GM12874 (cell line): Measurements from ENCODE around the gene IMPDH1.
A peak's percentile ranks its signal among the peaks of the same experiment; 100 is the strongest.

Experiments used
- TF ChIP-seq, protein P1 (sequence below): IDR thresholded peaks from 2 replicates; pipeline ENCODE4 v1.5.1; 2011; ENCODE audit warnings: low read depth, mild to moderate bottlenecking, control low read depth, low read length, moderate library complexity; ENCODE audit not compliant: insufficient read depth

IMPDH1 gene

DNA sequence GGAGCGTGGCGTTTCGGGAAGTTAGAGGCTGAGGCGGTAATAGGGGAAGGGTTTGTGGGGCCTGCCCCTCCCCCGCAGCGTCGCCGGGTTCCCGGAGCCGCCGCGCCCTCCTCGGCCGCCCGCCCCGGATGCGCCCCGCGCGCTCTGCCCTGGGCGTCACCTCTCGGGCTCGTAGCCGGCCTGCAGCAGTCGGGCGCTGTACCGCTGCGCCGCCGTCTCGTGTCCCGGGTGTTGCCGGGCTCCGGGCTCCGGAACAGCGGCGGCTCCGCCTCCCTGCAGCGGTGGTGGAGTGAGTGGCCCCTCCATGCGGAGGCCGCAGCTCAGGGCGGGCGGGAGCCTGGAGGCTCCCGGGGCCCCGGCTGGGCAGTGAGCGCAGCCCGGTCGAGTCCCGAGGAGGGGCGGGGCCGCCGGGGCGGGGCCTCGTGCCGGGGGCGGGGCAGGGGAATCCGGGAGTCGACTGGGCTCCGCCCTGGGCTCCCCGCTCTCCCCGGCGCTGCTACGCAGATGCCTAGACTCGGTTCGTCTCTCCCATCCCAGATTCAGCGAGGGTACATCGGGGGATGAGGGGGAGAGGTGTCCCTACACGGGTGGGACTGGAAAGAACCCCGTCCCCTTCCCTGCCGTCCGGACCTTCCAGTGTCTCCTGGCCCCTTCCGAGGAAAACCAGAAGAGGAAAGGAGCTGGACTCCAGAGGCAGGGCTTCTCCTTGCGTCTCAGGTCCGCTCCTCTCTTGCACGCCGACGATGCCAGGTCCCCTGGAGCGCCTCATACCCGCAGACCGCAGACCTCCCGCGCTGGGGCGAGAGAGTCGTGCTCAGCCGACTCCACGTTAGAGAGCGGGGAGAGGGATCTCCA lies at the start of gene IMPDH1:
TSS of gene IMPDH1 (minus strand) at position 387 of the 855 bp plus-strand sequence. CDS start at position 306, 81 bp downstream.
- TF ChIP-seq, protein P1, sequence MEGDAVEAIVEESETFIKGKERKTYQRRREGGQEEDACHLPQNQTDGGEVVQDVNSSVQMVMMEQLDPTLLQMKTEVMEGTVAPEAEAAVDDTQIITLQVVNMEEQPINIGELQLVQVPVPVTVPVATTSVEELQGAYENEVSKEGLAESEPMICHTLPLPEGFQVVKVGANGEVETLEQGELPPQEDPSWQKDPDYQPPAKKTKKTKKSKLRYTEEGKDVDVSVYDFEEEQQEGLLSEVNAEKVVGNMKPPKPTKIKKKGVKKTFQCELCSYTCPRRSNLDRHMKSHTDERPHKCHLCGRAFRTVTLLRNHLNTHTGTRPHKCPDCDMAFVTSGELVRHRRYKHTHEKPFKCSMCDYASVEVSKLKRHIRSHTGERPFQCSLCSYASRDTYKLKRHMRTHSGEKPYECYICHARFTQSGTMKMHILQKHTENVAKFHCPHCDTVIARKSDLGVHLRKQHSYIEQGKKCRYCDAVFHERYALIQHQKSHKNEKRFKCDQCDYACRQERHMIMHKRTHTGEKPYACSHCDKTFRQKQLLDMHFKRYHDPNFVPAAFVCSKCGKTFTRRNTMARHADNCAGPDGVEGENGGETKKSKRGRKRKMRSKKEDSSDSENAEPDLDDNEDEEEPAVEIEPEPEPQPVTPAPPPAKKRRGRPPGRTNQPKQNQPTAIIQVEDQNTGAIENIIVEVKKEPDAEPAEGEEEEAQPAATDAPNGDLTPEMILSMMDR = no peak

DNA sequence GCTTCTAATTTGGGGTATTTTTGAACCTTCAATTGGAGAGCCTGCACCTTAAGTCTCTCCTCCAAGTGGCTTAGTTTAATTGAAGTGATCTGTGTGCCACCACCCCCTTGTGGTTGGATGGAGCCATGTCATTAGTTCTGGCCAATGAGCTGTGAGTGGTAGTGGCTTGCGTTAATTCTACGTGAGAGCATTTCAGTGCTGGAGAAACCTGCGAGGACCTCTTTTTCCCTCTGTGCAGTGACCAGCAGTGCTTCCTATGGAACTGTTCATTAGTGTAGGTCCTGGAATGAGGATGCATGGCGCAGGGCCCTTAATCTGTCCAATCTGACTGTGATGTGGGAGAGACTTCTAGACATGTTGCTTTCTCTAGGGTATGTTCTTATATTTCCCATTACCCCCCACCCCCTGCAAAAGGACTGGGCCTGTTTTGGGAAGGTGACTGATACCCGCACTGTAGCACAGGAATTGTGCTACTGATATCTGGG lies 49.7 kb upstream of the IMPDH1 start:
- TF ChIP-seq, protein P1 = peak; percentile 67

DNA sequence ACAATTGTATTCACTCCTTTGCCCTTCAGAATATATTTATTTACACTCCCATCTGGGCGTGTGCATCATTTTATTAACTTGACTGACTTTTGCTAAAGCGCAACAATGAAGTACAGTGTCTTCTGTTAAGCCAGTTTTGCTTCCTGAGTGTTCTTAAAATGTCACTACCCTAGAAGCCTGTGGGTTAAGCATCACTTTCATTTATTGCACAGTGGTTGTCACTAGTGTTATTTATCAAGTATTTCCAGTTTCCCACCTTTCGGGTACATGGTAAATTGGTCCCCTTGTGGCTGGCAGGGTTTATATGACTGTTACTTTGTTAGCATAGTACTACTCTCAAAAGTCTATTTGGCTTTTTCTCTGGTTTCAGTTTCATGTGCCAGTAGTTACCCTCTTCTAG lies 49.2 kb upstream of the IMPDH1 start:
- TF ChIP-seq, protein P1 = no peak

- TF ChIP-seq, protein P1 = no peak
Measured at GRCh38 chr7:128456255-128456725, 46.5 kb upstream of the IMPDH1 start.

DNA sequence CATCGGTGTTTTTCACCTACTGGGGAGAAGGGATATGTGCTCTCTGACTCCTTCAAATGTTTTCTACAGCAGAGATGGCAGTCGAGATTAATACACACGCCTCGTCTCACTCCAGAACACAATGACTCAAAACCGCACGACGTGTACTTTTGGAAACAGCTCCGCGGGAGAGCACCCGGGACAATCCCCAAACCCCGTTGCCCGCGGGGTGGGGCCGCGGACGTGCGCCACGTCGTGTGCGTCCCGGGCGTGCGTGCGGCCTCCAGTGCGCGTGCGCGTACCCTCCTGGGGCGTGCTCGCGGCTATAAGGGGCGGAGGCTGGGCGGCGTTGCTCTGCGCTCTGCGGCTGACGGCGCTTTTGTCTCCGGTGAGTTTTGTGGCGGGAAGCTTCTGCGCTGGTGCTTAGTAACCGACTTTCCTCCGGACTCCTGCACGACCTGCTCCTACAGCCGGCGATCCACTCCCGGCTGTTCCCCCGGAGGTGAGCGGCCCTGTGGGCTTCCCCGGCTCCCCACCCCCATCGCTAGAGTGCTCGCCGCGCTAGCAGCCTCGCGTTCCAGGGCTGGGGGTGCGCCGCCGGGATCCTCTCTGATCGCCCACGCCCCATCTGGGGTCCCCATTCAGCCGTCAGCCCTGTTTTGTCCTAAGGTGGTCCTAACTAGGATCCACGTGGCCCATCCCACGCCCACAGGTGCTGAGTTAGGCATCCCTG lies 45.9 kb upstream of the IMPDH1 start, which contains the start of gene HILPDA:
TSS of gene HILPDA (plus strand) at position 336 of the 712 bp plus-strand sequence. CDS start 1,391 bp downstream, outside the sequence.
- TF ChIP-seq, protein P1 = no peak

GRCh38 chr7:128454808-128455542 lies 45.2 kb upstream of the IMPDH1 start:
- TF ChIP-seq, protein P1 = no peak
